Heart left ventricle (tissue), 16 donors: ENCODE data around the gene MAPK8. TPM values are rescaled to one million over a fixed set of nuclear protein-coding genes. Genes with fewer than 3 reads are reported as not detected.
A peak's percentile ranks its signal among the peaks of the same experiment; 100 is the strongest.

Source experiments
- ATAC-seq, 4 donors: fragments of 200-7000 bp; cut with Tn5 transposase; one replicate each; pipeline ENCODE4 v1.9.1; 2020 to 2022; ENCODE audit warnings: moderate library complexity in 4 of 4, mild to moderate bottlenecking in 3 of 4, moderate number of reproducible peaks in 1 of 4
- DNase-seq, 5 donors: peaks; one replicate each; pipeline ENCODE4 v3.0.0-alpha.2; 2020
- H3K27ac ChIP-seq, 12 donors: fragments of 200-600 bp; sonication (generic) in 4 of 12; one replicate each; pipeline versions ENCODE4 v1.5.0 to v1.8.0; 2016 to 2022; ENCODE audit warnings: mild to moderate bottlenecking in 2 of 12
- H3K27me3 ChIP-seq, 9 donors: fragments of 200-600 bp; sonication (generic) in 2 of 9; one replicate each; pipeline versions ENCODE4 v1.5.1 to v1.8.0; 2016 to 2022; ENCODE audit warnings: mild to moderate bottlenecking in 3 of 9
- H3K36me3 ChIP-seq, 9 donors: fragments of 200-600 bp; sonication (generic) in 2 of 9; one replicate each; pipeline versions ENCODE4 v1.5.0 to v1.8.0; 2018 to 2022; ENCODE audit warnings: mild to moderate bottlenecking in 2 of 9
- H3K4me1 ChIP-seq, 12 donors: fragments of 200-600 bp; sonication (generic) in 4 of 12; one replicate each; pipeline versions ENCODE4 v1.5.0 to v1.8.0; 2016 to 2022; ENCODE audit warnings: mild to moderate bottlenecking in 3 of 12
- H3K4me3 ChIP-seq, 12 donors: fragments of 200-600 bp; sonication (generic) in 4 of 12; one replicate each; pipeline versions ENCODE4 v1.5.0 to v1.8.0; 2017 to 2022; ENCODE audit warnings: mild to moderate bottlenecking in 9 of 12, moderate library complexity in 4 of 12
- H3K9me3 ChIP-seq, 12 donors: fragments of 200-600 bp; sonication (generic) in 4 of 12; one replicate each; pipeline versions ENCODE4 v1.5.0 to v1.8.0; 2016 to 2022; ENCODE audit warnings: mild to moderate bottlenecking in 1 of 12
- POLR2A ChIP-seq, 2 donors: fragments of 450-650 bp; IDR thresholded peaks; one replicate each; pipeline ENCODE4 v1.6.1; 2017; ENCODE audit warnings: antibody characterized with exemption in 2 of 2, mild to moderate bottlenecking in 2 of 2, moderate library complexity in 2 of 2
- WGBS, 4 donors: extraction: QIAGEN DNeasy Blood & Tissue Kit in 2 of 4; methylation state at CpG; one replicate each; pipeline versions ENCODE4 v1.1.5 to v1.1.7; 2013 to 2018; 5-methylcytosine and 5-hydroxymethylcytosine counted together
- intact Hi-C, 10 donors: fragments of 100-400 bp; cut with DNase I; formaldehyde crosslinking; loops; one replicate each; pipeline versions ENCODE4 v1.11.1 to v1.14.2; 2022
- polyA plus RNA-seq, 2 donors: library from polyadenylated mRNA; stranded (reverse); fragments of 200-250 nt; gene quantifications; one replicate each; pipeline ENCODE4 v1.2.3, GENCODE V29; 2013
- total RNA-seq, 9 donors: library from RNA; depleted of rRNA in 2 of 9; stranded (reverse); fragments of >200 nt in 2 of 9; fragmentation: NEBNext Ultra II Directional in 3 of 9; extraction: Animal tissue kit (Norgen Biotek cat#: 25700) in 3 of 9; gene quantifications; one replicate each; pipeline versions ENCODE4 v1.1.0 to v1.2.4, GENCODE V29; 2016 to 2023
- TF ChIP-seq, protein P1 (sequence below), 12 donors: fragments of 200-600 bp; sonication (generic) in 4 of 12; IDR thresholded peaks; one replicate each; pipeline versions ENCODE4 v1.5.0 to v1.8.0; 2018 to 2022; ENCODE audit warnings: antibody characterized with exemption in 12 of 12, mild to moderate bottlenecking in 5 of 12
- donor health status: ischemic (EF 13 %, LVEDD 7.1; RV severe dilation, severe dysfunction).
- donor health status: healthy with polysubstance abuse.
- donor health status: DM: no; HTN: yes; CAD: no.
- donor health status: DM: no; HTN: no; CAD: no.
- donor health status: ischemic (EF 25% LVEDD 6.9; RV normal size, moderate dysfunction).
- donor health status: ischemic (EF 25% LVEDD 5.7; RV mildly dilated, moderate dysfunction).
- donor health status: healthy.
- donor health status: DM: yes; HTN: yes; CAD: no.
- donor health status: ischemic (EF 35%, LVEDD 5.7; RV mildly dilated, moderate dysfunction).
- donor health status: nonischemic (EF 11% LVEDD 7.7; RV severe dilation, severe dysfunction).
- donor health status: DM: yes; HTN: yes; CAD: no.
- donor health status: PGD.
- donor health status: ischemic (EF 29% LVEDD 5.4; RV normal size, mild dysfunction).
- donor health status: nonischemic (EF 23%, LVEDD 6.1; RV moderate dilation, normal function).

The MAPK8 gene
- total and polyA plus RNA-seq, 11 donors: 4.2 to 36.8 (median 31.0) TPM

DNA sequence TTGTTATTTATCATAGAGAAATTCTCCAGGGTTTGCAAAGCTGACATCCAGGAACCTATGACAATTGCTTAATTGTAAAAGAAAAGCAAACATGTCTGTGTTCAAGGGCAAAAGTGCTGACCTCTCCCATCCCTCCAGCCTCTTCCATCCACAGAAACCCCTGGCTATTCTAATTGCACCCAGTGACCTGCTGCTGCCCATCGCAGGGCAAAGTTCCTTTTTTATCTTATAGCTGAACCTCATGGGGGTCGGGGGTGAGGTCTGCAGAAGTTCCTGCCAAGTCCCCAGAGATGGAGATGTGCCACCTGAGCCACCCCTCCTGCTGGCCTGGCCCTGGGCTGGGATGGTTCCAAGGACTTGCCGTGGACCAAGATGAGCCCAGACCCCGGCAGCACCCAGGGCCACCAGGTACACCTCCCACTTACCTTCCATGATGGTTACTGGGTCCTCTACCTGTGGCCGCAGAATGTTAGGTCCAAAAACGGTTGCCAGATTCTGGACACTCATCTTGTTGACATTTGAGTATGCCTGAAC lies 146.5 kb downstream of the MAPK8 start:
- H3K4me1 ChIP-seq: peaks cover 0 to 18% (median 3%) of the 10 kb centered on the region in 12 donors
- 81 to 98% (median 92%) methylated on average over 6 of the region's 6 CpGs for WGBS, 4 donors
- H3K27ac ChIP-seq: no peak overlapping the region
- H3K36me3 ChIP-seq: peaks cover 0 to 24% (median 0%) of the 10 kb centered on the region in 9 donors
- ATAC-seq (no peak), DNase-seq (peak in 1 of 5 donors; percentile 40)
- no peak overlapping the region for H3K4me3 ChIP-seq
- no peaks in the 10 kb centered on the region for H3K27me3 ChIP-seq
- TF ChIP-seq, protein P1, sequence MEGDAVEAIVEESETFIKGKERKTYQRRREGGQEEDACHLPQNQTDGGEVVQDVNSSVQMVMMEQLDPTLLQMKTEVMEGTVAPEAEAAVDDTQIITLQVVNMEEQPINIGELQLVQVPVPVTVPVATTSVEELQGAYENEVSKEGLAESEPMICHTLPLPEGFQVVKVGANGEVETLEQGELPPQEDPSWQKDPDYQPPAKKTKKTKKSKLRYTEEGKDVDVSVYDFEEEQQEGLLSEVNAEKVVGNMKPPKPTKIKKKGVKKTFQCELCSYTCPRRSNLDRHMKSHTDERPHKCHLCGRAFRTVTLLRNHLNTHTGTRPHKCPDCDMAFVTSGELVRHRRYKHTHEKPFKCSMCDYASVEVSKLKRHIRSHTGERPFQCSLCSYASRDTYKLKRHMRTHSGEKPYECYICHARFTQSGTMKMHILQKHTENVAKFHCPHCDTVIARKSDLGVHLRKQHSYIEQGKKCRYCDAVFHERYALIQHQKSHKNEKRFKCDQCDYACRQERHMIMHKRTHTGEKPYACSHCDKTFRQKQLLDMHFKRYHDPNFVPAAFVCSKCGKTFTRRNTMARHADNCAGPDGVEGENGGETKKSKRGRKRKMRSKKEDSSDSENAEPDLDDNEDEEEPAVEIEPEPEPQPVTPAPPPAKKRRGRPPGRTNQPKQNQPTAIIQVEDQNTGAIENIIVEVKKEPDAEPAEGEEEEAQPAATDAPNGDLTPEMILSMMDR (IDR thresholded peaks at IDR 0.05): no peak
- no peak for TF ChIP-seq POLR2A (IDR thresholded peaks at IDR 0.05)
- no peaks in the 10 kb centered on the region for H3K9me3 ChIP-seq
- intact Hi-C loops: no loop called here

DNA sequence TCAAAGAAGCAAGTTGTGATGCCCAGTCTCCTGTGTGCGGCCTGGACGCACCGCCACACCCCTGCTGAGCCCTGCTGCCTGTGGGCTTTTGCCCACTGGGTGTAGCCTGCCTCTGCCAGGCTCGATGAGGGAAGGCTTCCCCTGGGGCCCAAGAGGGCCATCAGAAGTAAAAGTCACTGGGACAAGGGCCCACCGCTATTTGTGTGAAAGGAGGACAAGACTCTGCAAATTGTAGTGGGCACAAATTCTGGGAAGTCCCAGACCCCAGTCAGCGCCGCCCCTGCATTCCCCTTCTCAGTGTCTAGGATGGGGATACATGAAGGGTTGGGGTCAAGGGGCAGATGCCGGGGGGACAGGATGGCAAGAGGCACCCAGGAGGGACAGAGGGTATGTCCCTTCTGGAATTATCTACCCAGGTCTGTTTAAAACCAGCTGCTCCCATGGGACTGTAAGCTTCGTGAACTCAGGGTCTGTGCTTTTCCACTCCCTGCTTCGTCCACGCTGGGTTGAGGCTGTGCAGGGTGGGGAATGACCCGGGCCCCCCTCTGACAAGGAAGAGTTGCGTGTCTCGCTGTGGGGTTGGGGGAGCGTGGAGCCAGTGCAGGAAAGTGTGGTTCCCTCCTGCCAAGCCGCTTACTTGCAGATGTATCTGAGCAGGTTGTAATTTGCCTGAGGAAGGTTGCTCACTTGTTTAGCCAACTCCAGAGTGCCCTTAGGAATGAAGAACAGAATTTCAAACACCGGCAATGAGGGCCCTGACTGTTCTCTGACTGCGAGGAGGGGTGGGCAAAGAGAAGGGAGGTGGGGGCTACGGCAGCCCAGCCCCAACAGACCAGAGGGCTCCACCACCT lies 147.2 kb downstream of the MAPK8 start:
- peaks cover 0 to 24% (median 0%) of the 10 kb centered on the region in 9 donors for H3K36me3 ChIP-seq
- H3K27ac ChIP-seq: no peak overlapping the region
- no peaks in the 10 kb centered on the region for H3K27me3 ChIP-seq
- ATAC-seq: no peak
- no peak for TF ChIP-seq POLR2A (IDR thresholded peaks at IDR 0.05)
- TF ChIP-seq, protein P1 (IDR thresholded peaks at IDR 0.05): no peak
- peak in 1 of 5 donors; percentile 42 for DNase-seq
- intact Hi-C loops: no loop called here
- peaks cover 0 to 18% (median 3%) of the 10 kb centered on the region in 12 donors for H3K4me1 ChIP-seq
- H3K4me3 ChIP-seq: no peak overlapping the region
- 87 to 93% (median 88%) methylated on average over 17 to 19 of the region's 19 CpGs for WGBS, 4 donors
- no peaks in the 10 kb centered on the region for H3K9me3 ChIP-seq

DNA sequence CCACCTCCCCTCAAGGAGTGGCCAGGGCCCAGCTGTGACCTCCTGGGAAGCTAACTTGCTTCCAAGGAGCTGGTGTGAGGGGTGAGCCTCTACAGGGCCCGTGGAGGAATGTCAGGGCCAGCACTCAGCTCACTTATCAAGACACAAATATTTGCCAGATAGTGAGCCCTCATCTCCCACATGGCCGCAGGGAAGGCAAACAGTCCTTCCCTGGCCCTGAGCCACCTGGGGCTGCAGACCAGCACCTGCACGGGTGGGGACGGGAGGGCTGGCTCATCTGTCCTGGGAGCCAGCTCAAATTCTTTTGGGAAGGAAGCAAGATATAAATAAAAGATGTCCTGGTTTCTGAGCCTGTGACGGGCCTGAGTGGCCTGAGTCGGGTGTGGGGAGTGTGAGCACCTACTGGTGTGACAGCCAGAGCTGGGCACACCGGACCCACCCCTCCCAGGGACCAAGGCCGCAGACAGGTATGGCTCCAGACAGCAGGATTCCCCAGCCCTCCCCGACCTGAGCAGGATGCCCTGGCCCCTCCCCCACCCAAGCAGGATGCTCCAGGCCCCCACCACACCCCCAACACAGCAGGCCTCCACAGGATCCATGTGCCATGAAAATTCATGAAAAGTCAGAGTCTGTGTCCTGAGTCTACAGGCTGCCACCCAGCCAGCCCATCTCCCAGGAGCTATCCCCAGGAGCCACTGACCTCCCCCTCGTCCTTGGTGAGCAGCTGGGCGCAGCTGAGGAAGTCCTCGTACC lies 148.0 kb downstream of the MAPK8 start:
- WGBS, 4 donors: 51 to 64% (median 61%) methylated on average over 8 to 12 of the region's 12 CpGs
- Histone ChIP-seq H3K4me3 (no peak overlapping the region), H3K36me3 (peaks cover 0 to 24% (median 0%) of the 10 kb centered on the region in 9 donors), H3K9me3 (no peaks in the 10 kb centered on the region), H3K27me3 (no peaks in the 10 kb centered on the region), H3K27ac (no peak overlapping the region), H3K4me1 (peaks cover 0 to 18% (median 3%) of the 10 kb centered on the region in 12 donors)
- DNase-seq (peak in 1 of 5 donors; percentile 59), ATAC-seq (no peak)
- intact Hi-C loops: no loop called here
- TF ChIP-seq, protein P1 (IDR thresholded peaks at IDR 0.05): no peak
- TF ChIP-seq POLR2A (IDR thresholded peaks at IDR 0.05): no peak

DNA sequence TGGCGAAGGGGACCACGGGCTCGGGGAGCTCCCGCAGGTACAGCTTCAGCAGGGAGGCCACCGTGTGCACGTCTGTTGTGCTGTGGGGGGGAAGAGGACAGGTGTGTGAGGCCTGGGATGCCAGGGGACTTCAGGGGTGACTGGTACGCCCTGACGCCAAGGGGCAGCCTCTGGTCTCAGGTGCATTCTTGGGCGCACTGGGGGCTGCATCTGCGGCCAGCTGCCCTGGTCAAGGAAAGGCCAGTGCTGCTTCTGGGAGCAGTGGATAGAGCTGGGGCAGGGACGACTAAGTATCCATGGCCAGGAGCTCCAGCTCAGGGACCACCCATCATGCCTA lies 148.5 kb downstream of the MAPK8 start:
- ATAC-seq (no peak), DNase-seq (peak in 1 of 5 donors; percentile 10)
- no peak overlapping the region for H3K27ac ChIP-seq
- peaks cover 0 to 20% (median 0%) of the 10 kb centered on the region in 9 donors for H3K36me3 ChIP-seq
- H3K4me3 ChIP-seq: no peak overlapping the region
- intact Hi-C loops: no loop called here
- peaks cover 0 to 18% (median 3%) of the 10 kb centered on the region in 12 donors for H3K4me1 ChIP-seq
- H3K27me3 ChIP-seq: no peaks in the 10 kb centered on the region
- no peak for TF ChIP-seq POLR2A (IDR thresholded peaks at IDR 0.05)
- TF ChIP-seq, protein P1 (IDR thresholded peaks at IDR 0.05): no peak
- 87 to 100% (median 94%) methylated on average over 3 to 11 of the region's 11 CpGs for WGBS, 4 donors
- H3K9me3 ChIP-seq: no peaks in the 10 kb centered on the region
